ENCODE data around the gene HUNK. TPM values are rescaled to one million over a fixed set of nuclear protein-coding genes. Genes with fewer than 3 reads are reported as not detected.

HUNK gene
- total RNA-seq, 1 donor from 2014 or later, result 0.44 TPM

GRCh38 chr21:32021319-32021994, 148.6 kb downstream of the HUNK start:
- DNase-seq, result peak; percentile 78
- no peak overlapping the region for H3K4me3 ChIP-seq
- H3K36me3 ChIP-seq, result no peaks in the 10 kb centered on the region
- no peaks in the 10 kb centered on the region for H3K27me3 ChIP-seq (ENCODE audit: low read depth)
- peaks cover 18% of the 10 kb centered on the region for H3K4me1 ChIP-seq
- TF ChIP-seq CTCF (IDR thresholded peaks at IDR 0.05; ENCODE audit: borderline replicate concordance), result no peak
- intact Hi-C loops (cut with micrococcal nuclease), result no loop called here
- H3K27ac ChIP-seq (replicated peaks), result peak overlapping the region; percentile 64
- H3K9me3 ChIP-seq (replicated peaks), result no peaks in the 10 kb centered on the region

- no peak overlapping the region for H3K4me3 ChIP-seq
- no peaks in the 10 kb centered on the region for H3K36me3 ChIP-seq
- peaks cover 18% of the 10 kb centered on the region for H3K4me1 ChIP-seq
- H3K27me3 ChIP-seq (ENCODE audit: low read depth), result no peaks in the 10 kb centered on the region
- H3K27ac ChIP-seq (replicated peaks), result peak overlapping the region; percentile 64
- intact Hi-C loops (cut with micrococcal nuclease), result no loop called here
- no peaks in the 10 kb centered on the region for H3K9me3 ChIP-seq (replicated peaks)
- TF ChIP-seq CTCF (IDR thresholded peaks at IDR 0.05; ENCODE audit: borderline replicate concordance), result no peak
- no peak for DNase-seq
Observed at GRCh38 chr21:32022146-32022545, 149.3 kb downstream of the HUNK start.

GRCh38 chr21:32030146-32030652, 157.4 kb downstream of the HUNK start:
- DNase-seq, result no peak
- H3K4me3 ChIP-seq, result no peak overlapping the region
- H3K27me3 ChIP-seq (ENCODE audit: low read depth), result peaks cover 13% of the 10 kb centered on the region
- H3K4me1 ChIP-seq, result no peaks in the 10 kb centered on the region
- H3K9me3 ChIP-seq (replicated peaks), result no peaks in the 10 kb centered on the region
- no peaks in the 10 kb centered on the region for H3K36me3 ChIP-seq
- no peak for TF ChIP-seq CTCF (IDR thresholded peaks at IDR 0.05; ENCODE audit: borderline replicate concordance)
- intact Hi-C loops (cut with micrococcal nuclease), result no loop called here
- no peak overlapping the region for H3K27ac ChIP-seq (replicated peaks)

GRCh38 chr21:32034850-32035249, 162.0 kb downstream of the HUNK start:
- H3K27me3 ChIP-seq (ENCODE audit: low read depth), result peaks cover 20% of the 10 kb centered on the region
- no peak overlapping the region for H3K27ac ChIP-seq (replicated peaks)
- H3K4me1 ChIP-seq, result no peaks in the 10 kb centered on the region
- DNase-seq, result no peak
- no peaks in the 10 kb centered on the region for H3K36me3 ChIP-seq
- intact Hi-C loops (cut with micrococcal nuclease), result no loop called here
- H3K9me3 ChIP-seq (replicated peaks), result no peaks in the 10 kb centered on the region
- H3K4me3 ChIP-seq, result no peak overlapping the region
- TF ChIP-seq CTCF (IDR thresholded peaks at IDR 0.05; ENCODE audit: borderline replicate concordance), result no peak

- intact Hi-C loops (cut with micrococcal nuclease), result no loop called here
- no peaks in the 10 kb centered on the region for H3K9me3 ChIP-seq (replicated peaks)
- TF ChIP-seq CTCF (IDR thresholded peaks at IDR 0.05; ENCODE audit: borderline replicate concordance), result no peak
- H3K27me3 ChIP-seq (ENCODE audit: low read depth), result peaks cover 20% of the 10 kb centered on the region
- no peak overlapping the region for H3K4me3 ChIP-seq
- no peaks in the 10 kb centered on the region for H3K4me1 ChIP-seq
- no peak overlapping the region for H3K27ac ChIP-seq (replicated peaks)
- no peak for DNase-seq
- H3K36me3 ChIP-seq, result no peaks in the 10 kb centered on the region
Observed at GRCh38 chr21:32035617-32036016, 162.8 kb downstream of the HUNK start.
